Retina (tissue), 1 donor: Measurements from ENCODE around the gene TM7SF2.

Experiments used
- DNase-seq: peaks from one replicate; pipeline ENCODE4 v3.0.0-alpha.2; 2016

The TM7SF2 gene

DNA sequence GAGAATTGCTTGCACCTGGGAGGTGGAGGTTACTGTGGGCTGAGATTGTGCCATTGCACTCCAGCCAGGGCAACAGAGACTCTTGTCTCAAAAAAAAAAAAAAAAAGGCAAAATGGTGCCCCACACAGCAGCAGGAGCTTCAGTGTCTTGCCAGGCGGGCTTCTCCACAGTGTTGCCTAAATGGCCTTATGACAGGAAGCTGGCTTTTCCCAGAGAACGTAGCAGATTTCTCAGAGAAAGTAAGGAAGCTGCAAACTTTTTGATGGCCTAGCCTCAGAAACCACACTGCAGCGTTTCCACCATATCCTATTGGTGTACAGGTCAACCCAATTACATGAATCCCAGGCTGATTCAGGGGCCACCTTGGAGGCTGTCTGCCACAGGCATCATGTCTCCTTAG, 45.7 kb downstream of the TM7SF2 start:
- DNase-seq: no peak

GRCh38 chr11:65159012-65159411, 47.3 kb downstream of the TM7SF2 start:
- DNase-seq: no peak

GRCh38 chr11:65160643-65161042, 49.0 kb downstream of the TM7SF2 start:
- no peak for DNase-seq

- no peak for DNase-seq
Observed at GRCh38 chr11:65163684-65164083, 52.0 kb downstream of the TM7SF2 start.
